IPS DF 6.9 (cell line): Measurements from ENCODE around the gene KLHL11.

Experiments used
- DNase-seq: peaks from one replicate; pipeline ENCODE4 v3.0.0-alpha.2; 2013; ENCODE audit warnings: low read depth, low spot score
- H3K27ac ChIP-seq: one replicate; pipeline ENCODE4 v1.5.1; 2013; ENCODE audit warnings: low read length, control low read depth
- H3K27me3 ChIP-seq: 2 replicates; pipeline ENCODE4 v1.6.1; 2013; ENCODE audit warnings: mild to moderate bottlenecking, low read length; ENCODE audit not compliant: control insufficient read depth, insufficient read depth
- H3K36me3 ChIP-seq: 2 replicates; pipeline ENCODE4 v1.6.1; 2013; ENCODE audit warnings: low read length; ENCODE audit not compliant: control insufficient read depth, insufficient read depth
- H3K4me1 ChIP-seq: 2 replicates; pipeline ENCODE4 v1.6.1; 2013; ENCODE audit warnings: low read length; ENCODE audit not compliant: control insufficient read depth, insufficient read depth
- H3K4me3 ChIP-seq: 2 replicates; pipeline ENCODE4 v1.5.1; 2013; ENCODE audit warnings: mild to moderate bottlenecking, low read length
- H3K9me3 ChIP-seq: 2 replicates; pipeline ENCODE4 v1.6.1; 2013; ENCODE audit warnings: low read length, inconsistent platforms; ENCODE audit not compliant: control insufficient read depth, insufficient read depth
- WGBS: extraction: QIAGEN DNeasy Blood & Tissue Kit; methylation state at CpG from one replicate; pipeline ENCODE4 v1.1.7; 2013; ENCODE audit warnings: mixed read lengths, missing lambda C conversion rate; ENCODE audit not compliant: insufficient read length, insufficient coverage; 5-methylcytosine and 5-hydroxymethylcytosine counted together

The KLHL11 gene

DNA sequence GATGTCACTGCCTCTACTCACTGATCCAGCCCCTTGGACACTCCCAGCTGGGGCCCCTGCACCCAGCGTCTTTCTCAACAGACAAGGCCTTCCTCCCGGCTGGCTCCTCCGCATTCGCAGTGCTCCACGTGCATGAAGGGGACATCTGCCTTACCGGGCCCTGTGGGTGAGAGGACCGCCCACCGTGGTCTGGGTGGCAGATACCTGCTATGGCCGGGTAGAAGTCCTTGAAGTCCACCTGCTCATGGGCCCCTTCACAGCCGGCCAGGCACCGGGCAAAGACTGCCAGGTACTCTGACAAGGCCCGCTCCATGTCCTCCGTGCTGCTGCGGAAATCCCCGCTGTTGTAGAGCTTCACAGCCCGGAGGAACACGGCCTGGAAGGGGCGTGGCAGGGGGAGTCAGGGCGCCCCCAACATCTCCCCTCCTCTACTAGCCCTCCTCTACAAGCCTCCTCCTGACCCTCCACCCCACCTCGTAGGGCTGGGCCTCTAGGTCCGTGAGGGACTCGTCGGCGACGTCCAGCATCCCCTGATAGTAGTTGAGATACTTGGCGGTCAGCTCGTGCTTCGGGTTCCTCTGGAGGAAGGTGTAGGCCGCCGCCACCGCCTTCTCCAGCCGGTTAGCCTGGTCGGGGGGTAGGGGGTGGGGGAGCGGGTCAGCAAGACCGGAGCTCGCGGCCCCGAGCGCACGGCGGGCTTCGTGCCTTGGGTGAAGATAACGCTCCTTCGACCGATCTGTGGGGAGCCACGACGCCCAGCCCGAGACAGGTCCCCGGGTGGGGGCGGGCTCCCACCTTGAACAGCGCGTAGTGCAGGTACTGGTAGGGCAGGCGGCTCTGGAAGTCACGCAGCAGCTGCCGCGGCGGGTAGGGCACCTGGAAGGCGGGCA, 54.3 kb downstream of the KLHL11 start:
- Histone ChIP-seq H3K4me3 (peak overlapping the region; percentile 85), H3K27me3 (no peaks in the 10 kb centered on the region), H3K27ac (no peak overlapping the region), H3K4me1 (no peaks in the 10 kb centered on the region), H3K36me3 (no peaks in the 10 kb centered on the region), H3K9me3 (no peaks in the 10 kb centered on the region)
- WGBS, result no CpG with 5 or more reads among the region's 58 CpGs
- DNase-seq, result no peak

DNA sequence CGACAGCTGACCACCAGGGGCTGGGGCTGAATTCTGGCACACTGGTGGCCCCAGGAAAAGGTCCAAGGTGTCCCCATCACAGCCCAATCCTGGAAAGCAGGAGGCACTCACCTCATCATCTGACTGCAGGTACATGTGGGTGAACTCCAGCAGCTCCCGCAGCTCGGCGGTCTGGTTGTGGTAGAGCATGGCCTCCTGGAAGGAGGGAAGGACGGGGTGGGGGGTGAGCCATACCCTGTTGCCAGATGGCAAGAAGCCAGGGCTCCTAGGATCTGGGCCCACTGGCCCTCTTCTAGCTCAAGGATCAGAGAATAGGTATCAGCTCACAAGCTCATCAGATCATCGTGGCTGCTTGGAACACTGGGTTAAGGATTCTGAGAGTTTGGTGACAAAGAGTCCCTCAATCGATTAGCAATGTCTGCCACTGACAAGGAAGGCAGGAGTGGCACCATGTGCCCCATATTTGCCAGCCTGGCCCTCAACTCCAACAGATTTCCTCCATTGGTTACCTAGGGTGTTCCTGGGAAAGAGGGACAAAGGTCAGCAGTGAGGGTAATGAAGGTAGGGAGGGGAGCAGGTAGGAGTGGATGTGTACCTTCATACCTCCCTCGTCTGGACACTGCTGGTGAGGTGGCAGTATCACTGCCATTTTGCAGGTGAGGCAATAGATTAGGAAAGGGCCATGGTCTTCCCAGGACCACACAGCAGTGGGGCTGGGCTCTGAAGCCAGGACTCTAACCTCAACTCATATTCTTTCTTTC, 58.4 kb downstream of the KLHL11 start:
- Histone ChIP-seq H3K36me3 (no peaks in the 10 kb centered on the region), H3K27me3 (no peaks in the 10 kb centered on the region), H3K9me3 (no peaks in the 10 kb centered on the region), H3K27ac (no peak overlapping the region), H3K4me3 (no peak overlapping the region), H3K4me1 (no peaks in the 10 kb centered on the region; the same call in 1 of the 2 replicates)
- no CpG with 5 or more reads among the region's 8 CpGs for WGBS
- DNase-seq, result no peak
